Common myeloid progenitor, CD34-positive (primary cell): ENCODE results near the gene REPS2.

ENCODE experiments used
- CTCF ChIA-PET: fragments of 350-600 bp; sonication (Branson Sonifier 250); formaldehyde crosslinking; loops from one replicate; lab custom pipeline; 2021; ENCODE audit warnings: antibody characterized with exemption; lab: Charles Lee
- POLR2A ChIA-PET: fragments of 350-600 bp; sonication (Branson Sonifier 250); formaldehyde crosslinking; loops from one replicate; lab custom pipeline; 2021; ENCODE audit warnings: antibody characterized with exemption; lab: Charles Lee
- DNase-seq, 3 donors: peaks; one replicate each; pipeline versions ENCODE4 v3.0.0 to v3.0.0-alpha.2; 2013
- H3K27ac ChIP-seq, 2 experiments: 1 replicate in 1 of 2; 2 replicates in 1 of 2; pipeline ENCODE4 v1.7.0; 2013; ENCODE audit warnings: inconsistent platforms in 2 of 2, low read length in 2 of 2, mild to moderate bottlenecking in 2 of 2, low read depth in 1 of 2, moderate library complexity in 1 of 2; ENCODE audit not compliant: severe bottlenecking in 2 of 2, insufficient read depth in 1 of 2, poor library complexity in 1 of 2
- H3K27me3 ChIP-seq, 5 experiments: replicated peaks in 2 of 5; 1 replicate in 3 of 5; 2 replicates in 2 of 5; pipeline versions ENCODE4 v1.6.1 to v1.7.0; 2013; ENCODE audit warnings: low read length in 4 of 5, mild to moderate bottlenecking in 2 of 5, moderate library complexity in 2 of 5, inconsistent platforms in 1 of 5; ENCODE audit not compliant: insufficient read depth in 5 of 5, control insufficient read depth in 4 of 5
- H3K36me3 ChIP-seq, 4 experiments: 1 replicate in 2 of 4; 2 replicates in 2 of 4; pipeline versions ENCODE4 v1.6.1 to v1.7.0; 2013; ENCODE audit warnings: low read length in 3 of 4, control low read depth in 1 of 4, mild to moderate bottlenecking in 1 of 4; ENCODE audit not compliant: control insufficient read depth in 4 of 4, insufficient read depth in 4 of 4
- H3K4me1 ChIP-seq, 4 experiments: 1 replicate in 3 of 4; 2 replicates in 1 of 4; pipeline versions ENCODE4 v1.6.1 to v1.7.1; 2013; ENCODE audit warnings: low read length in 3 of 4, mild to moderate bottlenecking in 3 of 4, control low read depth in 1 of 4, inconsistent platforms in 1 of 4, moderate library complexity in 1 of 4; ENCODE audit not compliant: control insufficient read depth in 4 of 4, insufficient read depth in 4 of 4; ENCODE audit errors: control extremely low read depth in 1 of 4
- H3K4me3 ChIP-seq, 7 experiments: 1 replicate in 4 of 7; 2 replicates in 3 of 7; pipeline versions ENCODE4 v1.5.1 to v1.7.0; 2013; ENCODE audit warnings: mild to moderate bottlenecking in 7 of 7, low read length in 6 of 7, moderate library complexity in 6 of 7, inconsistent platforms in 2 of 7, low read depth in 2 of 7, control low read depth in 1 of 7; ENCODE audit not compliant: insufficient read depth in 4 of 7, control insufficient read depth in 1 of 7; ENCODE audit errors: extremely low read depth in 1 of 7
- H3K9me3 ChIP-seq, 5 experiments: 1 replicate in 4 of 5; 2 replicates in 1 of 5; pipeline versions ENCODE4 v1.6.1 to v1.7.1; 2013; ENCODE audit warnings: low read length in 4 of 5, mild to moderate bottlenecking in 2 of 5, inconsistent platforms in 1 of 5, low read depth in 1 of 5, moderate library complexity in 1 of 5; ENCODE audit not compliant: control insufficient read depth in 4 of 5, insufficient read depth in 2 of 5; ENCODE audit errors: control extremely low read depth in 1 of 5
- WGBS: methylation state at CpG from one replicate; pipeline ENCODE4 v1.1.5; 2013; ENCODE audit not compliant: insufficient coverage; 5-methylcytosine and 5-hydroxymethylcytosine counted together

Gene REPS2

DNA sequence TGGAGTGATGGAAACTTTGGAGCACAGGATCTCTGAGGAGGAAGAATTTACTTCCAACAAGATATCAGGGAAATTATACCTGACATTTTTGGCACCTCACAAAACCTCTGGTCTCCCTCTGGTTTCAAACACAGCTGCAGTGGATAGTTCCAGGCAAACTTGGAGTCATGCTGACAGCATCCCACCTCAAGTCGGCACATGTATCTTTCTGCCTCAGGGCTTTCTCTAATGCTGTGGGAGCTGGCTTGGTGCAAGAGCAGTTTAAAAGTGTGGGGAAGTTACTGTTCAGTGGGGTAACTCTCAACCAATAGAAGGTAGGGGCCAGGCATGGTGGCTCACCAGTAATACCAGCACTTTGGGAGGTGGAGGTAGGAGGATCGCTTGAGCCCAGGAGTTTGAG, 221.5 kb downstream of the REPS2 start:
- CTCF ChIA-PET = no interaction called here
- DNase-seq = no peak
- no peaks in the 10 kb centered on the region for H3K36me3 ChIP-seq
- no peak overlapping the region for H3K27ac ChIP-seq
- no peaks in the 10 kb centered on the region for H3K27me3 ChIP-seq
- H3K4me3 ChIP-seq = no peak overlapping the region
- POLR2A ChIA-PET = no interaction called here
- 94% methylated on average over 2 of the region's 2 CpGs for WGBS
- no peaks in the 10 kb centered on the region for H3K4me1 ChIP-seq
- peaks cover 3 to 11% (median 4%) of the 10 kb centered on the region in 5 experiments for H3K9me3 ChIP-seq

DNA sequence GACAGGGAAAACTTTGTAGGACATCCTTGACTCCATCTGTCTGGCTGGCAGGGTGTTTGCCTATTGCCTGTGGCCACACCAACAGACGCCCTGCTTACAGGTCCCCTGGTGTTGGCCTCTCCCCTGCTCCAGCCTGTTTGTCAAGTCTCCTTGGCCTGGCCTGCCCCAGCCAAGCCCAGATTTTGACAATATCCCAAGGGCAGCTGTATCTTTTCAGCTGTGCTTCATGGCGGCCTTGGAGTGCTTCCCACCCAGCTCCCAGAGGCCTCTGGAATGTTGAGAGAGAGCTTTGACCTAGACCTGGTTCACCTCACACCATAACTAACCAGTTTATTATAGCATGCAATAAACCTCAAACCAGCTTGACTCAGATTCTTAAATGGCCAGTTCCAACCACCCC, 224.5 kb downstream of the REPS2 start:
- DNase-seq = no peak
- Histone ChIP-seq H3K27me3 (no peaks in the 10 kb centered on the region), H3K4me3 (no peak overlapping the region), H3K36me3 (no peaks in the 10 kb centered on the region), H3K27ac (no peak overlapping the region), H3K9me3 (peaks cover 0 to 8% (median 0%) of the 10 kb centered on the region in 5 experiments), H3K4me1 (no peaks in the 10 kb centered on the region)
- ChIA-PET CTCF (no interaction called here), POLR2A (no interaction called here)
- WGBS = 100% methylated on average over 2 of the region's 2 CpGs

DNA sequence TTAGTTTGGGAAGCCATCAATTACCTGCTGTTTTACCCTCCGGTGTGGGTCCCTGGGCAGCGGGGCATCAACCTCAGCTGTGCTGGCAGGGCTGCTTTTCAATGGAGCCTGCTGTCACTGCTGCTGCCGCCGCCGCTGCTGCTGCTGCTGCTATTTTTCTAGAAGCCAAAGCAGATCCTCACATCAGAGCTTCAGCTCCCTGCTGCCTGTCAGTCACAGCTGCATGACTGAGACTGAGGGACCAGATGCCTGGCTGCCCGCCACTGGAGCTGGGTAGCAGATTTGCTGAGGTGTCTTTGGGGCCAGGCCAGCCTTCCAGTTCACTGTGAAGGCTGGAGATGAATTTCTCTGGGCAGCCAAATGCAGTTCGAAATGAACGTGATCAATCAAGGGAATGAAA, 228.2 kb downstream of the REPS2 start:
- H3K4me1 ChIP-seq = no peaks in the 10 kb centered on the region
- DNase-seq = no peak
- no peak overlapping the region for H3K27ac ChIP-seq
- ChIA-PET POLR2A (no interaction called here), CTCF (no interaction called here)
- H3K9me3 ChIP-seq = peaks cover 0 to 8% (median 0%) of the 10 kb centered on the region in 5 experiments
- H3K4me3 ChIP-seq = no peak overlapping the region
- H3K36me3 ChIP-seq = no peaks in the 10 kb centered on the region
- no peaks in the 10 kb centered on the region for H3K27me3 ChIP-seq
- 91% methylated on average over 8 of the region's 8 CpGs for WGBS

DNA sequence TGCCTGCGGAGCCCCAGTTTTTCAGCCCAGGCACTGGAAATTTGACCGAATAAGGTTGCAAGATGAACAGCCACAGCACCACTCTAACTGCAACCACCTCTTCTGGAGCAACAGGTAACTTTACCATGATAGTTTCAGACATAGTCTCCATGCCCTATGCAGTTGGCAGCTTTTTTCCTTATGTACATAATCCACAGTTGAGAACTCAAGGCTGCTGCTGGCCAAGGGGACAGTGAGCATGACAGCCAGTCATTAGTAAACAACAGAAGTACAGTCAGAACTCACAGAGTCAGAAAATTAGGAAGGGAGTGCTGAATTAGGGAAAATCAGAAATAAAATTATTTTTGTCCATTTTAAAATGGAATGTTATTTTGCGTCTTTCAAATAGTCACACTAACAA, 235.9 kb downstream of the REPS2 start:
- Histone ChIP-seq H3K27me3 (no peaks in the 10 kb centered on the region), H3K36me3 (no peaks in the 10 kb centered on the region), H3K27ac (no peak overlapping the region), H3K9me3 (peaks cover 0 to 4% (median 0%) of the 10 kb centered on the region in 5 experiments), H3K4me3 (no peak overlapping the region), H3K4me1 (no peaks in the 10 kb centered on the region)
- DNase-seq = no peak
- CTCF ChIA-PET = no interaction called here
- 87% methylated on average over 3 of the region's 3 CpGs for WGBS
- POLR2A ChIA-PET = no interaction called here

DNA sequence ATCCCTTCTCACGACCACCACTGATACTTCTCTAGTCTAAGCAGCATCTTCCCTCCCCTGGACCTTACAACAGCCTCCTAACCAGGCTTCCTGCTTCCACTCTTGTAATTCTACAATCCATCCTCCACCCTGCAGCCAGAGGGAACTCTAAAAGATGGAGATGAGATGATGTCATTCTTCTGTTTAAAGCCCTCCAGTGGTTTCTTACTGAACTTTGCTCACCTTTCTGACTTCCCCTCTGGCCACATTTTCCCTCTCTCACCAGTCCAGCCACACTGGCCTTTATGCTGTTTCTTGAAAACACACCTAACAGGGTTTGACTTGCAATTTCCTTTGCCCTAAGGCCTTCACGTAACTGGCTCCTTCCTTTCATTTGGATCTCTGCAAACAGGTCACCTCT, 237.1 kb downstream of the REPS2 start:
- 100% methylated on average over 1 of the region's 2 CpGs for WGBS
- DNase-seq = no peak
- H3K36me3 ChIP-seq = no peaks in the 10 kb centered on the region

GRCh38 chrX:17185431-17185830, 239.0 kb downstream of the REPS2 start:
- no peak overlapping the region for H3K27ac ChIP-seq
- WGBS = 100% methylated on average over 2 of the region's 5 CpGs
- H3K4me3 ChIP-seq = no peak overlapping the region
- DNase-seq = no peak
- no peaks in the 10 kb centered on the region for H3K4me1 ChIP-seq
- no peaks in the 10 kb centered on the region for H3K9me3 ChIP-seq
- ChIA-PET POLR2A (no interaction called here), CTCF (no interaction called here)
- H3K36me3 ChIP-seq = no peaks in the 10 kb centered on the region
- H3K27me3 ChIP-seq = no peaks in the 10 kb centered on the region

More for the DNA sequence above, 237.1 kb downstream of the REPS2 start:
- Histone ChIP-seq H3K4me3 (no peak overlapping the region), H3K27ac (no peak overlapping the region), H3K9me3 (no peaks in the 10 kb centered on the region), H3K27me3 (no peaks in the 10 kb centered on the region), H3K4me1 (no peaks in the 10 kb centered on the region)
- ChIA-PET CTCF (no interaction called here), POLR2A (no interaction called here)

DNA sequence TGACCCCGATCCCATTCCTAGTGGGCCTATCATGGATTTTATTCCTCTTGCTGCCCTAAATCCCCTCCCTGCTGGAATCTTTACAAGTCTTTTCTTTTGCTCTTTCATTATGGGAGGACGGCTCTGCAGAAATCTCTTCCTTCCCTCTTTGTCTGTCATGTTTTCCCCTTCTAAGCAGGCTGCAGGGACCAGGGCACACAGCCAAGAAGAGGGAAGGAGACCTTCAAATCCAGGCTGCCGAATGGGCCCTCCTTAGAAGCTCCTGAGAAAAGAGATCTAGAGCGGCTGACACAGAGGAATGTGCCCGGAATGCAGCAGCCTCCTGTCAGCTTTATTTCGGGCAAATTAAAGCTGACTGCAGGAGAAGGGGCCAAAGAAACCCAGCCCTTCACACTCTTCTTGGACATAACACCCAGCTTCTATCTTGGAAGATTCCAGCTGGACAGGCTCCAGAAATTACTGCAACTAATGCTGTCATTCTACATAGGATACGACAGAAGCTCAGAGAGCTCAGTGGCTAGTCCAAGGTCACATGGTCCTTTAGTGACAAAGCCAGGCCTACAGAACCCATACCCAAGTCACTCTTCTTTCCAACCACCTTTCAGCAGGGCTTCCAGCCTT, 240.8 kb downstream of the REPS2 start:
- Histone ChIP-seq H3K27me3 (no peaks in the 10 kb centered on the region), H3K27ac (no peak overlapping the region), H3K9me3 (no peaks in the 10 kb centered on the region), H3K36me3 (no peaks in the 10 kb centered on the region), H3K4me3 (no peak overlapping the region), H3K4me1 (no peaks in the 10 kb centered on the region)
- POLR2A ChIA-PET = no interaction called here
- CTCF ChIA-PET = no interaction called here
- DNase-seq = no peak
- WGBS = 90% methylated on average over 7 of the region's 7 CpGs
